HepG2 (cell line): ENCODE measurements around the gene TMEM39A.

Experiments used
- FOXK2 ChIP-seq: fragments of 450-650 bp; IDR thresholded peaks from 2 replicates; pipeline ENCODE4 v1.6.1; 2016
- HDAC2 ChIP-seq: sonication (generic); formaldehyde crosslinking; IDR thresholded peaks from 2 replicates; pipeline ENCODE4 v1.4.0; 2020; ENCODE audit warnings: missing genetic modification reagents
- KDM5A ChIP-seq: fragments of 200-600 bp; sonication (generic); IDR thresholded peaks from 2 replicates; pipeline ENCODE4 v1.7.0; 2018; ENCODE audit warnings: antibody characterized with exemption, mild to moderate bottlenecking, low read length, borderline replicate concordance
- NR2F2 ChIP-seq: IDR thresholded peaks from 2 replicates; pipeline ENCODE4 v1.6.1; 2012; ENCODE audit warnings: low read depth, inconsistent platforms, borderline replicate concordance
- PHF8 ChIP-seq: sonication (generic); formaldehyde crosslinking; IDR thresholded peaks from 2 replicates; pipeline ENCODE4 v1.5.0; 2020; ENCODE audit warnings: missing genetic modification reagents
- POLR2AphosphoS5 ChIP-seq: IDR thresholded peaks from 2 replicates; pipeline ENCODE4 v1.6.1; 2012; ENCODE audit warnings: low read depth, low read length
- TAF1 ChIP-seq: sonication (generic); formaldehyde crosslinking; IDR thresholded peaks from 2 replicates; pipeline ENCODE4 v1.4.0; 2020; ENCODE audit warnings: missing genetic modification reagents
- TF ChIP-seq, protein P1 (sequence below): sonication (generic); formaldehyde crosslinking; IDR thresholded peaks from 2 replicates; pipeline ENCODE4 v1.5.0; 2020; ENCODE audit warnings: mild to moderate bottlenecking, missing genetic modification reagents, moderate library complexity
- TF ChIP-seq, protein P2 (sequence below): sonication (generic); formaldehyde crosslinking; conservative IDR thresholded peaks from 2 replicates; pipeline ENCODE4 v1.8.0; 2022; ENCODE audit warnings: mild to moderate bottlenecking, moderate library complexity, missing genetic modification reagents

DNA sequence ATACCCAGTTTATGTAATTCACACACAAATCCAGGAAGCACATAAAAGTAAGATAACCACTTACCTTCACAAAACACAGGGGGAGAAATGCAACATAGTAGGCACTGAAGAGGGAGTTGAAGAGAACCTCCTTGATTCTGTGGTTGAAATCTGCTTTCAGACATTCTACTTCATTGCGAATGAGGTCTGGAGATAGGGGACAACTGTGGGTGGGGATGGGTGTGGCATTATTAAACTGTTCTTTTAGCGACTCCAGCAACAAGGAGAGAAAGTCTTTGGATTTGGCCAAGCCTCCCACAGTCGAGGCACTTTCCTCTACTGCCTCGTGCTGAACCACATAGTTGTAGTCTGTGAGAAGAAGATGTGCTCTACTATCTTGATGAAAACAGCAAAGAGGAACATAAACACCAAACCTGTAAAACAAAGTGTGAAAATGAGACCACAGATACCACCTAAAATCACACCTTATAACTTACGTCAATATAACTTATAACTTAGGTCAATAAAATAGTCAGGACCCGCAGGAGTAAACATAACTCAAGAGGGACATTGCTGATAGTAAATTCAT lies 25.6 kb downstream of the TMEM39A start:
- TF ChIP-seq POLR2AphosphoS5 (no peak), HDAC2 (no peak), TAF1 (CRISPR knock-in tag) (no peak), PHF8 (CRISPR knock-in tag) (no peak), FOXK2 (no peak), KDM5A (no peak), NR2F2 (no peak)
- TF ChIP-seq, protein P1, sequence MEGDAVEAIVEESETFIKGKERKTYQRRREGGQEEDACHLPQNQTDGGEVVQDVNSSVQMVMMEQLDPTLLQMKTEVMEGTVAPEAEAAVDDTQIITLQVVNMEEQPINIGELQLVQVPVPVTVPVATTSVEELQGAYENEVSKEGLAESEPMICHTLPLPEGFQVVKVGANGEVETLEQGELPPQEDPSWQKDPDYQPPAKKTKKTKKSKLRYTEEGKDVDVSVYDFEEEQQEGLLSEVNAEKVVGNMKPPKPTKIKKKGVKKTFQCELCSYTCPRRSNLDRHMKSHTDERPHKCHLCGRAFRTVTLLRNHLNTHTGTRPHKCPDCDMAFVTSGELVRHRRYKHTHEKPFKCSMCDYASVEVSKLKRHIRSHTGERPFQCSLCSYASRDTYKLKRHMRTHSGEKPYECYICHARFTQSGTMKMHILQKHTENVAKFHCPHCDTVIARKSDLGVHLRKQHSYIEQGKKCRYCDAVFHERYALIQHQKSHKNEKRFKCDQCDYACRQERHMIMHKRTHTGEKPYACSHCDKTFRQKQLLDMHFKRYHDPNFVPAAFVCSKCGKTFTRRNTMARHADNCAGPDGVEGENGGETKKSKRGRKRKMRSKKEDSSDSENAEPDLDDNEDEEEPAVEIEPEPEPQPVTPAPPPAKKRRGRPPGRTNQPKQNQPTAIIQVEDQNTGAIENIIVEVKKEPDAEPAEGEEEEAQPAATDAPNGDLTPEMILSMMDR (CRISPR knock-in tag), result no peak
- TF ChIP-seq, protein P2, sequence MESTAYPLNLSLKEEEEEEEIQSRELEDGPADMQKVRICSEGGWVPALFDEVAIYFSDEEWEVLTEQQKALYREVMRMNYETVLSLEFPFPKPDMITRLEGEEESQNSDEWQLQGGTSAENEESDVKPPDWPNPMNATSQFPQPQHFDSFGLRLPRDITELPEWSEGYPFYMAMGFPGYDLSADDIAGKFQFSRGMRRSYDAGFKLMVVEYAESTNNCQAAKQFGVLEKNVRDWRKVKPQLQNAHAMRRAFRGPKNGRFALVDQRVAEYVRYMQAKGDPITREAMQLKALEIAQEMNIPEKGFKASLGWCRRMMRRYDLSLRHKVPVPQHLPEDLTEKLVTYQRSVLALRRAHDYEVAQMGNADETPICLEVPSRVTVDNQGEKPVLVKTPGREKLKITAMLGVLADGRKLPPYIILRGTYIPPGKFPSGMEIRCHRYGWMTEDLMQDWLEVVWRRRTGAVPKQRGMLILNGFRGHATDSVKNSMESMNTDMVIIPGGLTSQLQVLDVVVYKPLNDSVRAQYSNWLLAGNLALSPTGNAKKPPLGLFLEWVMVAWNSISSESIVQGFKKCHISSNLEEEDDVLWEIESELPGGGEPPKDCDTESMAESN (CRISPR knock-in tag), result no peak
